GM23338 (cell line): Measurements from ENCODE around the gene ENDOV. TPM values are rescaled to one million over a fixed set of nuclear protein-coding genes. Genes with fewer than 3 reads are reported as not detected.
A peak's percentile ranks its signal among the peaks of the same experiment; 100 is the strongest.

Experiments used
- ATAC-seq: fragments of 200-7000 bp; cut with Tn5 transposase; 3 replicates; pipeline ENCODE4 v1.9.1; 2020
- DNase-seq: peaks from one replicate; pipeline ENCODE4 v3.0.0-alpha.2; 2015; ENCODE audit warnings: low spot score
- H2AFZ ChIP-seq: fragments of 200-600 bp; sonication (generic); 2 replicates; pipeline ENCODE4 v1.8.0; 2016; ENCODE audit warnings: antibody characterized with exemption, mild to moderate bottlenecking, moderate library complexity
- H3F3A ChIP-seq: fragments of 200-600 bp; sonication (generic); replicated peaks from 2 replicates; pipeline ENCODE4 v1.8.0; 2017; ENCODE audit warnings: antibody characterized with exemption, mixed run types, low read depth
- H3K27ac ChIP-seq: fragments of 200-600 bp; sonication (generic); 2 replicates; pipeline ENCODE4 v1.6.1; 2016; ENCODE audit warnings: low read depth
- H3K27me3 ChIP-seq: fragments of 200-600 bp; sonication (generic); 2 replicates; pipeline ENCODE4 v1.8.0; 2016; ENCODE audit warnings: mild to moderate bottlenecking, mixed run types, moderate library complexity; ENCODE audit not compliant: insufficient read depth
- H3K36me3 ChIP-seq: fragments of 200-600 bp; sonication (generic); 2 replicates; pipeline ENCODE4 v1.8.0; 2016; ENCODE audit warnings: mild to moderate bottlenecking; ENCODE audit not compliant: insufficient read depth
- H3K4me1 ChIP-seq: fragments of 200-600 bp; sonication (generic); 2 replicates; pipeline ENCODE4 v1.8.0; 2016; ENCODE audit warnings: mild to moderate bottlenecking, moderate library complexity; ENCODE audit not compliant: insufficient read depth
- H3K4me2 ChIP-seq: fragments of 200-600 bp; sonication (generic); 2 replicates; pipeline ENCODE4 v1.7.1; 2017; ENCODE audit warnings: mixed run types
- H3K4me3 ChIP-seq: fragments of 200-600 bp; sonication (generic); 2 replicates; pipeline ENCODE4 v1.6.1; 2016; ENCODE audit warnings: mixed run types
- H3K79me2 ChIP-seq: fragments of 200-600 bp; sonication (generic); replicated peaks from 2 replicates; pipeline ENCODE4 v1.8.0; 2017; ENCODE audit warnings: mild to moderate bottlenecking; ENCODE audit not compliant: insufficient read depth
- H3K9me2 ChIP-seq: fragments of 200-600 bp; sonication (generic); 2 replicates; pipeline ENCODE4 v1.8.0; 2017; ENCODE audit not compliant: insufficient read depth
- H4K20me1 ChIP-seq: fragments of 200-600 bp; sonication (generic); replicated peaks from 2 replicates; pipeline ENCODE4 v1.8.0; 2017; ENCODE audit warnings: mild to moderate bottlenecking; ENCODE audit not compliant: insufficient read depth
- H3K27ac Mint-ChIP-seq: 2 replicates; pipeline ENCODE4 v1.8.0; 2020; ENCODE audit warnings: inconsistent platforms, mild to moderate bottlenecking, moderate library complexity, mixed read lengths
- H3K27me3 Mint-ChIP-seq: 3 replicates; pipeline ENCODE4 v1.8.0; 2022; ENCODE audit warnings: low read depth, mild to moderate bottlenecking, moderate library complexity, mixed read lengths, inconsistent platforms; ENCODE audit not compliant: insufficient read depth, poor library complexity
- H3K36me3 Mint-ChIP-seq: 3 replicates; pipeline ENCODE4 v1.8.0; 2021; ENCODE audit warnings: low read depth, mild to moderate bottlenecking, inconsistent platforms, moderate library complexity, mixed read lengths
- H3K4me1 Mint-ChIP-seq: 3 replicates; pipeline ENCODE4 v1.8.0; 2020; ENCODE audit warnings: mild to moderate bottlenecking, inconsistent platforms, mixed read lengths
- H3K4me3 Mint-ChIP-seq: 3 replicates; pipeline ENCODE4 v1.8.0; 2021; ENCODE audit warnings: moderate library complexity, mild to moderate bottlenecking, inconsistent platforms, mixed read lengths
- H3K9me3 Mint-ChIP-seq: 3 replicates; pipeline ENCODE4 v1.8.0; 2020; ENCODE audit warnings: moderate library complexity, mild to moderate bottlenecking, inconsistent platforms, mixed read lengths
- CREB1 ChIP-seq: fragments of 250-450 bp; sonication (Bioruptor Pico); IDR thresholded peaks from 2 replicates; pipeline ENCODE4 v1.5.0; 2020; ENCODE audit warnings: low read depth, mild to moderate bottlenecking, moderate library complexity
- CTCF ChIP-seq, 2 experiments: fragments of 200-600 bp in 1 of 2; sonication (generic) in 1 of 2; conservative IDR thresholded peaks; 2 replicates each; pipeline versions ENCODE4 v1.5.1 to v1.6.1; 2016 to 2017; ENCODE audit warnings: antibody characterized with exemption in 2 of 2, low read depth in 2 of 2, mild to moderate bottlenecking in 2 of 2, moderate library complexity in 1 of 2
- ETS1 ChIP-seq: IDR thresholded peaks from 2 replicates; pipeline ENCODE4 v1.6.1; 2016; ENCODE audit warnings: antibody characterized with exemption
- EZH2 ChIP-seq: fragments of 200-600 bp; sonication (generic); IDR thresholded peaks from one replicate; pipeline ENCODE4 v1.8.0; 2017; ENCODE audit warnings: antibody characterized with exemption, mild to moderate bottlenecking, low read depth; ENCODE audit not compliant: unreplicated experiment
- EZH2phosphoT487 ChIP-seq: fragments of 200-600 bp; sonication (generic); IDR thresholded peaks from one replicate; pipeline ENCODE4 v1.8.1; 2018; ENCODE audit warnings: antibody characterized with exemption; ENCODE audit not compliant: unreplicated experiment
- JUNB ChIP-seq: IDR thresholded peaks from one replicate; pipeline ENCODE4 v1.6.1; 2016; ENCODE audit warnings: antibody characterized with exemption; ENCODE audit not compliant: unreplicated experiment
- NANOG ChIP-seq: IDR thresholded peaks from 2 replicates; pipeline ENCODE4 v1.6.1; 2016; ENCODE audit warnings: antibody characterized with exemption, borderline replicate concordance
- POLR2AphosphoS5 ChIP-seq: IDR thresholded peaks from 2 replicates; pipeline ENCODE4 v1.6.1; 2016; ENCODE audit warnings: antibody characterized with exemption, low read depth
- REST ChIP-seq: IDR thresholded peaks from one replicate; pipeline ENCODE4 v1.6.1; 2018; ENCODE audit warnings: antibody characterized with exemption; ENCODE audit not compliant: unreplicated experiment
- STAT1 ChIP-seq: IDR thresholded peaks from one replicate; pipeline ENCODE4 v1.6.1; 2016; ENCODE audit warnings: antibody characterized with exemption; ENCODE audit not compliant: unreplicated experiment
- ZNF114 ChIP-seq: fragments of 250-450 bp; sonication (Bioruptor Pico); IDR thresholded peaks from 2 replicates; pipeline ENCODE4 v1.5.0; 2020; ENCODE audit warnings: mild to moderate bottlenecking, moderate library complexity
- ZNF331 ChIP-seq: fragments of 250-450 bp; sonication (Bioruptor Pico); IDR thresholded peaks from 2 replicates; pipeline ENCODE4 v1.5.0; 2020; ENCODE audit warnings: low read depth, mild to moderate bottlenecking, moderate library complexity
- ZNF462 ChIP-seq: fragments of 250-450 bp; sonication (Bioruptor Pico); IDR thresholded peaks from 2 replicates; pipeline ENCODE4 v1.5.0; 2020; ENCODE audit warnings: mild to moderate bottlenecking, moderate library complexity
- polyA plus RNA-seq: library from polyadenylated mRNA; unstranded; fragments of >200 nt; fragmentation: Nextera tagmentation; extraction: Ambion mirVana; gene quantifications from 2 replicates; pipeline ENCODE4 v1.2.1, GENCODE V29; 2016
- total RNA-seq: library from RNA; depleted of rRNA; stranded (reverse); fragments of >200 nt; shearing (Covaris generic); gene quantifications from 2 replicates; pipeline ENCODE4 v1.2.3, GENCODE V29; 2014

ENDOV gene
- total and polyA plus RNA-seq, 2 experiments from 2014 or later: 11.5 to 16.1 TPM

GRCh38 chr17:80396157-80397033, 18.6 kb upstream of the ENDOV start:
- ATAC-seq (peak; percentile 34), DNase-seq (no peak)
- H3K9me3 Mint-ChIP-seq: no peaks in the 10 kb centered on the region
- Histone ChIP-seq H3F3A (no peaks in the 10 kb centered on the region), H3K36me3 (no peaks in the 10 kb centered on the region), H3K79me2 (no peaks in the 10 kb centered on the region), H2AFZ (no peak overlapping the region), H3K4me2 (no peak overlapping the region), H3K27ac (no peak overlapping the region), H3K9me2 (no peaks in the 10 kb centered on the region), H3K4me3 (no peak overlapping the region), H3K27me3 (no peaks in the 10 kb centered on the region), H4K20me1 (peaks cover 4% of the 10 kb centered on the region; the same call in 1 of the 2 replicates), H3K4me1 (no peaks in the 10 kb centered on the region; the same call in 1 of the 2 replicates)
- peak overlapping the region; percentile 25; the same call in 1 of the 2 replicates for H3K27ac Mint-ChIP-seq
- TF ChIP-seq JUNB: no peak
- TF ChIP-seq REST: no peak
- TF ChIP-seq NANOG: no peak
- TF ChIP-seq STAT1: no peak
- no peak for TF ChIP-seq CREB1 (CRISPR knock-in tag)
- TF ChIP-seq EZH2phosphoT487: no peak
- TF ChIP-seq ZNF331 (CRISPR knock-in tag): no peak
- TF ChIP-seq CTCF (conservative IDR thresholded peaks at IDR 0.05; ENCODE audit: low read depth in 2 of 2): no peak
- TF ChIP-seq ZNF462 (CRISPR knock-in tag): no peak
- TF ChIP-seq ETS1: no peak
- no peak for TF ChIP-seq ZNF114 (CRISPR knock-in tag)
- TF ChIP-seq POLR2AphosphoS5: no peak
- no peak for TF ChIP-seq EZH2
- peaks cover 13% of the 10 kb centered on the region; the same call in 2 of the 3 replicates for H3K36me3 Mint-ChIP-seq
- peaks cover 28% of the 10 kb centered on the region for H3K4me1 Mint-ChIP-seq
- H3K4me3 Mint-ChIP-seq: no peak overlapping the region
- peaks cover 3% of the 10 kb centered on the region for H3K27me3 Mint-ChIP-seq
